ENCODE results near the gene TTLL8. TPM values are rescaled to one million over a fixed set of nuclear protein-coding genes. Genes with fewer than 3 reads are reported as not detected.

Gene TTLL8
- total RNA-seq, 2 donors from 2014 or later, result not detected

DNA sequence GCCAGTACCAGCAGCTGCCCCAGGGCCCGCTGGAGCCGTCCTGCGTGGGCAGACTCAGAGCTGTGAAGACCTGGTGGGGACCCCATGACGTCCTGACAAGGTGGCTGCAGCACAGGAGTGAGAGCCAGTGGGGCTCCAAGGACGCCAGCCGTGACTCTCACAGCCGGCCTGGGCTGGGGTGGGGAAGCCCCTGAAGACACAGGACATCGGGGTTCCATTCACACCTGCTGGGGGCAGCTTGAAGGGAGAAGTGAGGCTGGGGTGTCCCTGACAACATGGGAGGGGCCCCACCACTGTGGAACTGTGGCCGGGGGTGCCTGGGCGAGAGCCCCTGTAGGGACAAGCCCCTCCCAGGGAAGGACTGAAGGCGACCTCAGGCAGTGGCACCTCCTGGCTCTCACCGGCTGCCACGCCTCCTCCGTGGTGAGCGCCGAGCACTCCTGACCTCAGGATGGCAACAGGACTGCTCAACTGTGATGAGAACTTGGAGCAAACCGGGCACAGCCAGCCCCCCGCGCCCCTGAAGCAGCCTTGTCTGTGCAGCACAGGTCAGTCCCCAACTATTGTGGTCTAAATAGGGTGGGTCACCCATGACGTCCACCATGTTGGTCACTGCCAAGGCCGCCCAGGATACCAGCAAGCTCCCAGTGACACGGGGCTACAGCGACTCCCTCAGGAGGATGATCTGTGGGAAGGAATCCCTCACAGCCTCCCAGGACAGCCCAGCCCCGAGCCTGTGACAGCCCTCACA, 22.8 kb downstream of the TTLL8 start:
- no peak for TF ChIP-seq POLR2A (IDR thresholded peaks at IDR 0.05)
- TF ChIP-seq, protein P1, sequence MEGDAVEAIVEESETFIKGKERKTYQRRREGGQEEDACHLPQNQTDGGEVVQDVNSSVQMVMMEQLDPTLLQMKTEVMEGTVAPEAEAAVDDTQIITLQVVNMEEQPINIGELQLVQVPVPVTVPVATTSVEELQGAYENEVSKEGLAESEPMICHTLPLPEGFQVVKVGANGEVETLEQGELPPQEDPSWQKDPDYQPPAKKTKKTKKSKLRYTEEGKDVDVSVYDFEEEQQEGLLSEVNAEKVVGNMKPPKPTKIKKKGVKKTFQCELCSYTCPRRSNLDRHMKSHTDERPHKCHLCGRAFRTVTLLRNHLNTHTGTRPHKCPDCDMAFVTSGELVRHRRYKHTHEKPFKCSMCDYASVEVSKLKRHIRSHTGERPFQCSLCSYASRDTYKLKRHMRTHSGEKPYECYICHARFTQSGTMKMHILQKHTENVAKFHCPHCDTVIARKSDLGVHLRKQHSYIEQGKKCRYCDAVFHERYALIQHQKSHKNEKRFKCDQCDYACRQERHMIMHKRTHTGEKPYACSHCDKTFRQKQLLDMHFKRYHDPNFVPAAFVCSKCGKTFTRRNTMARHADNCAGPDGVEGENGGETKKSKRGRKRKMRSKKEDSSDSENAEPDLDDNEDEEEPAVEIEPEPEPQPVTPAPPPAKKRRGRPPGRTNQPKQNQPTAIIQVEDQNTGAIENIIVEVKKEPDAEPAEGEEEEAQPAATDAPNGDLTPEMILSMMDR (IDR thresholded peaks at IDR 0.05), result no peak
- Histone ChIP-seq H3K4me3 (no peak overlapping the region), H3K4me1 (peaks cover 2% of the 10 kb centered on the region), H3K36me3 (replicated peaks in 1 of 2; ENCODE audit: insufficient read depth in 1 of 2, low read depth in 2 of 2) (no peaks in the 10 kb centered on the region), H3K27me3 (no peaks in the 10 kb centered on the region), H3K9me3 (peaks cover 0 to 8% (median 0%) of the 10 kb centered on the region in 3 donors), H3K27ac (no peak overlapping the region)
- ATAC-seq, result no peak
- intact Hi-C loops (cut with DNase I), result no loop called here
- DNase-seq, result no peak
- WGBS, 2 donors, result 49% methylated on average over 17 of the region's 24 CpGs; no CpG with 5 or more reads in 1 of the 2 donors

DNA sequence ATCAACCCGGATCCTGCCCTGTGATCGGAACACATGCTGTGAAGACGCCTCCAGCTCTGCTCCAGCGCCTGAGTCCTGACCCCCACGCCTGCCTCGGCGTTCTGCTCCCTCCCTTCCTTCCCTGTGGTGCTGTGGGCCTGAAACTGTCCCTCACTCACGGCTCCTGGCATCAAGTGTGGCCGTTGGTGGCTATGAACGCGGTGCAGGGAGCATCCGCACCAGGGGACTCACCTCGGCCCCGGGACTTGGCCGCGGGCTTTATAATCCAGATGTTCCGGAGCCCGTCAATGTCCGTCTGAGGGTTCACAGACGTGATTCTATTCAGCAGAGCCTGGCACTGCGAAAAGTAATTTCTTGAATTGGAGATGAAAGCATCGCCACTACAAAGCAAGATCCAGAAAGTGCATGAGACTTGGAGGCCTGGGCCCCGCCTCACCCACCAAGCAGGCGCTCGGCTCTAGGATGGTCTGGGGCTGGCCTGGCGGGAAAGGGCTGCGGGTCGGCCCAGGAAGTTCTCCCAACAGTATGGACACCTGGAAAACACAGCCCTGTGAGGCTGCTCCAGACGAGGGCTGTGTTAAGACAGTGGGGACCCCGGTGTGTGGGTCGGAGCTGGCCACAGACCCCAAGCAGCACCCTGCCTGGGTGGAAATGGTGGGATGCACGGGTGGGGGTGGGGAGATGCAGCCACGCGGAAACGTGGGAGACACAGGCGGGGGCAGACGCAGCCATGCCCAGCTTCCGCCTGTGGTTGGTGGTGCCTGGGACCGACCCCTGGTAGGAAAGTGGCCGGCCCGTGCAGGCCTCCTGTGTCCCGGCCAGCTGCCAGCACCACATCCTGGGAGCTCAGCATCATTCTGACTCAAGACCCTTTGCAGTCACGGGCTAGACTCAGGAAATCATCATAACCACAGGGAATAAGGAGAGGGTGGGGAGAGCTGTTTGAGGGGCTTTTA, 23.7 kb downstream of the TTLL8 start:
- WGBS, 2 donors, result 65 to 71% methylated on average over 22 to 43 of the region's 43 CpGs
- Histone ChIP-seq H3K9me3 (peaks cover 0 to 8% (median 0%) of the 10 kb centered on the region in 3 donors), H3K27me3 (no peaks in the 10 kb centered on the region), H3K4me1 (peaks cover 10% of the 10 kb centered on the region), H3K27ac (no peak overlapping the region), H3K4me3 (no peak overlapping the region), H3K36me3 (replicated peaks in 1 of 2; ENCODE audit: insufficient read depth in 1 of 2, low read depth in 2 of 2) (no peaks in the 10 kb centered on the region)
- ATAC-seq (no peak), DNase-seq (no peak)
- no peak for TF ChIP-seq POLR2A (IDR thresholded peaks at IDR 0.05)
- TF ChIP-seq, protein P1 (IDR thresholded peaks at IDR 0.05), result no peak
- intact Hi-C loops (cut with DNase I), result no loop called here

DNA sequence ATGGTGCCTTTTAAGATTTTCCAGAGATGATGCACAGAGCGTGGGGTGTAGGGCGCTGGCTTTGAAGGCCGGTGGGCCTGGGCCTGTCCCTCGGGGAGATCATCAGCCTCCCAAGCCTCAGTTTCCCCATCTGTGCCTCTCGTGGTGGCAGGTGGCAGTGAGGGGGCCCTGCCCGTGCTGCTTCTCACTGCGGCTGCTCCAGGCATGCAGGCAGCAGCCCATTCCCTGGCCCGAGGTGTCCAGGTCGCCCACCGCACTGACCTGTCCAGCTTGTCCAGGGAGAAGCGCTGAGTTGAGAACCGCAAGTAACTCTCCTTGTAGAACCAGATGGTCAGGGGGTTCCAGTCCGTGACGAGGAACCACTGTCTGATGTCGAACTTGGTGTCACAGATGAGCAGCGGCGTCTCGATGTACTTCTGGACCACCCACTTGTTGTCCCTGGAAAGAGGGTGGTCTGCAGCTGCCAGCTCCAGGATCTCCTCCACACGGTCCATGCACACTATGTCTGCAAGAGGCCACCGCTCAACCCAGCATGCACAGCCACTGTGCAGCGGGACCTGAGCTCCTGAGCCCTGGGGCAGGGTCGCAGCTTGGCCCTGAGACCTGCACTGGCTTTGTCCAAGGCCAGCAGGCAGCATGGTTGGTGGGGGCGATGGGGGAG, 25.0 kb downstream of the TTLL8 start:
- no peaks in the 10 kb centered on the region for H3K27me3 ChIP-seq

DNA sequence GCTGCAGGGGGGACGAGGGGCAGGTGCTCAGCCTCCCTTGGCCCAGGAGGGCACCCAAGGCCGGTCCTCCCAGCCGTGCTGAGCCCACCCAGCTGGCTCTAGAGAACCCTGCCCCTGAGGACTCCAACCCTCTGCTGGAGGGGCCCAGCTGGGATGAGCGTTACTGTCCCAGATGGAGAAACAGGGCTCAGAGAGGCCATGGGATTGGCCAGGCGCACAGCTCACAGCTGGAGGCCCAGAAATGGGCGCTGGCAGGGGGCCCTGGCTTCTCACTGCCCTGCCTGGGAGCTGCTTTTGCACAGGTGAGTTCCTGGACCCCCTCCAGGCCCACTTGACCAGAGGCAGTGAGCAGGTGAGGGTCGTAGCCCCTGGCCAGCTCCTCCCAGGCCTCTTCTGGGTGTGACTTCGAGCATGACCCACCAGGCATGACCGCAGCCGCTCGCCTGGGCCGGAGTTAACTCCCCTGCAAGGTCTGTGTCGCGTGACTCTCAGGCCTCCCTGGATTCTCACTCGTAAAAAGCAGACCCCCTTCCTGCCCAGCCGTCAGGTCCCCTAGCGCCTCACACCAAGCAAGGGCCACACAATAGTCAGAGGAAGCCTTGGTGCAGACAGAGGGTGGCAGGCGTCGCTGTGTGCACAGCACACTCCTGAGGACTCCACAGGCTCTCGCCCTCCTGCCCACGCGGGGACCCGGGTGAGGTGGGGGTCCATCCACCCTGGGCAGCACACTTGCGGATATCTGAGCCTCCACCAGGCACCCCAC, 25.8 kb downstream of the TTLL8 start:
- 64 to 76% methylated on average over 5 to 24 of the region's 24 CpGs for WGBS, 2 donors
- no peak overlapping the region for H3K27ac ChIP-seq
- intact Hi-C loops (cut with DNase I), result no loop called here
- H3K9me3 ChIP-seq, result no peaks in the 10 kb centered on the region
- H3K4me3 ChIP-seq, result no peak overlapping the region
- DNase-seq (no peak), ATAC-seq (no peak)
- H3K4me1 ChIP-seq, result peaks cover 10% of the 10 kb centered on the region
- H3K36me3 ChIP-seq (replicated peaks in 1 of 2; ENCODE audit: insufficient read depth in 1 of 2, low read depth in 2 of 2), result no peaks in the 10 kb centered on the region
- no peak for TF ChIP-seq POLR2A (IDR thresholded peaks at IDR 0.05)
- TF ChIP-seq, protein P1 (IDR thresholded peaks at IDR 0.05), result no peak
- no peaks in the 10 kb centered on the region for H3K27me3 ChIP-seq

More for the DNA sequence above, 25.0 kb downstream of the TTLL8 start:
- 78% methylated on average over 9 to 23 of the region's 23 CpGs for WGBS, 2 donors
- no peak for DNase-seq
- Histone ChIP-seq H3K4me3 (no peak overlapping the region), H3K27ac (no peak overlapping the region), H3K36me3 (replicated peaks in 1 of 2; ENCODE audit: insufficient read depth in 1 of 2, low read depth in 2 of 2) (no peaks in the 10 kb centered on the region), H3K4me1 (peaks cover 10% of the 10 kb centered on the region), H3K9me3 (no peaks in the 10 kb centered on the region)
- intact Hi-C loops (cut with DNase I), result no loop called here
- no peak for TF ChIP-seq POLR2A (IDR thresholded peaks at IDR 0.05)
- TF ChIP-seq, protein P1 (IDR thresholded peaks at IDR 0.05), result no peak
- ATAC-seq, result no peak
